Activated CD8-positive, alpha-beta T cell treated with anti-CD3 and anti-CD28 coated beads, Interleukin-2, amount 10 ng/mL, durations not matched to agents 7 days and 5 days (primary cell): ENCODE results near the gene ETNK2. TPM values are rescaled to one million over a fixed set of nuclear protein-coding genes. Genes with fewer than 3 reads are reported as not detected.

Source experiments
- ATAC-seq: fragments of 150-1000 bp; cut with Tn5 transposase; one replicate; pipeline ENCODE4 v1.10.0; 2021; ENCODE audit warnings: moderate library complexity
- CTCF ChIA-PET: fragments of 350-600 bp; sonication (Branson Sonifier 250); formaldehyde crosslinking; loops from one replicate; lab custom pipeline; 2021; ENCODE audit warnings: antibody characterized with exemption; lab: Charles Lee
- POLR2A ChIA-PET: fragments of 350-600 bp; sonication (Branson Sonifier 250); formaldehyde crosslinking; loops from one replicate; lab custom pipeline; 2021; ENCODE audit warnings: antibody characterized with exemption; lab: Charles Lee
- DNase-seq: peaks from one replicate; pipeline ENCODE4 v3.0.0-alpha.2; 2020
- H3K27ac Mint-ChIP-seq: one replicate; pipeline ENCODE4 v1.8.0; 2021; ENCODE audit warnings: mild to moderate bottlenecking, mixed read lengths
- H3K27me3 Mint-ChIP-seq: one replicate; pipeline ENCODE4 v1.8.0; 2021; ENCODE audit warnings: low read depth, mixed read lengths
- H3K36me3 Mint-ChIP-seq: one replicate; pipeline ENCODE4 v1.8.0; 2021; ENCODE audit warnings: low read depth, mixed read lengths
- H3K4me1 Mint-ChIP-seq: one replicate; pipeline ENCODE4 v1.8.0; 2021; ENCODE audit warnings: low read depth, mixed read lengths
- H3K4me3 Mint-ChIP-seq: one replicate; pipeline ENCODE4 v1.8.0; 2021; ENCODE audit warnings: mild to moderate bottlenecking, mixed read lengths
- H3K9me3 Mint-ChIP-seq: one replicate; pipeline ENCODE4 v1.8.0; 2022; ENCODE audit warnings: mixed read lengths; ENCODE audit not compliant: insufficient read depth
- total RNA-seq, 2 experiments: library from RNA; stranded (reverse); gene quantifications; one replicate each; pipeline ENCODE4 v1.2.3, GENCODE V29; 2021

ETNK2 gene
- total RNA-seq = under 1 TPM in 1 of 2 experiments, not detected in 1; 0.11 TPM

GRCh38 chr1:204151552-204152309 is at the start of gene ETNK2:
ETNK2 (minus strand) TSS chr1:204152044; CDS start chr1:204151852, 192 bp downstream.
- no peaks in the 10 kb centered on the region for H3K9me3 Mint-ChIP-seq
- peaks cover 3% of the 10 kb centered on the region for H3K4me1 Mint-ChIP-seq
- ATAC-seq (peak; percentile 79), DNase-seq (peak; percentile 31)
- H3K27me3 Mint-ChIP-seq = peaks cover 28% of the 10 kb centered on the region
- H3K36me3 Mint-ChIP-seq = no peaks in the 10 kb centered on the region
- H3K27ac Mint-ChIP-seq = no peak within 1 kb of the TSS
- ChIA-PET POLR2A (no interaction called here), CTCF (interaction anchor here (0.7 to 2.0 kb wide), 4 partner anchors 11 to 655 kb away, joined by 3 to 11 read pairs (median 4); no protein-coding TSS in a partner anchor)
- peak within 1 kb of the TSS; percentile 55 for H3K4me3 Mint-ChIP-seq

DNA sequence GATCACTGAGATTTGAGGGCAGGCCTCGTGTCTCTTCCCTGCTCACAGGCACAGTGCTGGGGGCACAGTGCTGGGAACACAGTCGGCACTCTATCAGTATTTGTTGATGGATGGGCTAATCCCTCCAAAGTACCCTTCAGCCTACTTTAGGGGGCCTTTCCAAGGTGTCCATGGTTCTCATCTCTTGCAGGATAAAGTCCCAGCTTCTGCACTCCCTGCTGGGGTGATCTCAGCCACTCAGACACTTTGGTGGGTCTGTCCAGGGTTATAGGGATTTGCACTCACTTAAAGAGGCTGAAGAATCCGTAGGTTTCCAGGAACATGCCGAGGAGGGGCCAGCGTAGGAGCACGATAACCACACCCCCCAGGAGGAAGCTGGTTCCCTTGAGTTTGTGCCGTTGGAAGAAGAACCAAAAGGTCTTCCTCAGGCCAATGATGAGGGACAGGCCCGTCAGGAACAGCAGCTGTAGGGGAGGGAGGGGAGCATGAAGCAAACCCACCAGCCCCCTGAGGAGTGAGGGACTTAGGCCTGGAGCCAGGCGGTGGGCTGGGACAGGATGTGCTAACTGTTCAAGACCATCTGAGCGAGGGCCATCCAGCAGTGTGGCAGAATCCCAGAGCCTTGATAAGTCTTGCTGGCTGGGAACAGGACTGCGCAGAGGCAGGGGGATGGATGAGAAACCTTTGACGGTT is 49.6 kb upstream of the ETNK2 start:
- H3K4me1 Mint-ChIP-seq = no peaks in the 10 kb centered on the region
- H3K27ac Mint-ChIP-seq = no peak overlapping the region
- no peak for DNase-seq
- ChIA-PET CTCF (no interaction called here), POLR2A (no interaction called here)
- no peaks in the 10 kb centered on the region for H3K36me3 Mint-ChIP-seq
- no peak for ATAC-seq
- H3K27me3 Mint-ChIP-seq = peaks cover 28% of the 10 kb centered on the region
- H3K9me3 Mint-ChIP-seq = no peaks in the 10 kb centered on the region
- no peak overlapping the region for H3K4me3 Mint-ChIP-seq

- peaks cover 15% of the 10 kb centered on the region for H3K27me3 Mint-ChIP-seq
- H3K4me3 Mint-ChIP-seq = no peak overlapping the region
- ATAC-seq (no peak), DNase-seq (no peak)
- H3K27ac Mint-ChIP-seq = no peak overlapping the region
- ChIA-PET CTCF (interaction anchor here (1.4 to 3.9 kb wide), 2 partner anchors 7 to 14 kb away, joined by 4 to 24 read pairs; partner anchors contain the start of gene GOLT1A), POLR2A (no interaction called here)
- no peaks in the 10 kb centered on the region for H3K36me3 Mint-ChIP-seq
- H3K4me1 Mint-ChIP-seq = peaks cover 6% of the 10 kb centered on the region
- H3K9me3 Mint-ChIP-seq = no peaks in the 10 kb centered on the region
Observed at GRCh38 chr1:204199579-204199978, 47.7 kb upstream of the ETNK2 start.

DNA sequence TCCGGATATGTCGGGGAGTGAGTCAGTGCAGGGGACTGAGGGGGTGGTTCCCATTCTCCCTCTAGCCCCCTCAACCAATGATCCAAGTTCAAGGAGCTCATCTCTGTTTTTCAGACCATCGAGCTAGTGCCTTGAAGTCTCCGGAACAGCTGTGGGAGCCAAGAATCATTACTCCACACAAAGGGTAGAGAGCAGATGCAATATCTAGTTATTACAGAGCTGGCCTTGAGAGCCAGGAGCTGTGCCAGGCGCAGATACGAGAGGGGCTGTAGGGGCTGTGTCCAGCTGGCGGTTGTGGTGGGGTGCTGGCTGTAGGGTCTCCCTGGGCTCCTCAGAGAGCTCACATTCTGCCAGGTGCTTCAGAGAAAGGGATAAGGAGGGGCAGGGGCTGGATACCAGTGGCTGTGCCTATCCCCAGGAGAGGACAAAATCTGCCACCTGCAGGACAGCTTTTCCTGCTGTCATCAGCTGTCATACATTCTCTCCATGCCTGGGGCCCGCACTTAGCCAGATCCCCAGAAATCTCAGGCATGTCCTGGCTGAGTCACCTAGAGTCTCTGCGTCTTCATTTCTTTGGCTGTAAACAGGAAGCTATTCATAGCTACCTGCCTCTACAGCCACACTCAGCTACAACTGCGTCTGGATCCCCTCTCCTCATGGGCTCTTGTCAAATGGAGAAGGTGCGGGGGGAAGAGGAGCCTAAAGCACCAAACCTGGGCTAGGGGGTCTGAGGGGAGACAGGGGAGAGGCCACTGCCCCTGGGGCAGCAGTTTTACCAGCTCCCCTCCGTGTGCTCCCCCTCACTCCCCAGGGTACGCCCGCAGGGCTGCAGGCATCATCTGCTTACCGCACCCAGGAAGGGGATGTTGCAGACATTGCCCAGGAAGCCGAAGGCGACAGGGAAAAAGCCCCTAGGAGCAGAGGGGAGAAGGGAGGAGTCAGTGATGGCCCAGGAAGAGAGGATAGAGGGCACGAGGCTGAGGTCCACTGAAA is 46.8 kb upstream of the ETNK2 start:
- ATAC-seq (no peak), DNase-seq (no peak)
- H3K4me3 Mint-ChIP-seq = no peak overlapping the region
- no peaks in the 10 kb centered on the region for H3K36me3 Mint-ChIP-seq
- ChIA-PET POLR2A (interaction anchor here (0.5 to 0.6 kb wide), 2 partner anchors 15 to 297 kb away, joined by 3 to 4 read pairs; partner anchors contain the start of gene GOLT1A), CTCF (interaction anchor here (0.7 to 3.9 kb wide), 6 partner anchors 8 to 200 kb away, joined by 3 to 24 read pairs (median 4); partner anchors contain the start of gene GOLT1A)
- no peaks in the 10 kb centered on the region for H3K9me3 Mint-ChIP-seq
- peaks cover 7% of the 10 kb centered on the region for H3K27me3 Mint-ChIP-seq
- peaks cover 9% of the 10 kb centered on the region for H3K4me1 Mint-ChIP-seq
- no peak overlapping the region for H3K27ac Mint-ChIP-seq

GRCh38 chr1:204197068-204197467 is 45.2 kb upstream of the ETNK2 start:
- H3K36me3 Mint-ChIP-seq = no peaks in the 10 kb centered on the region
- ChIA-PET POLR2A (no interaction called here), CTCF (interaction anchor here (3.9 kb wide), 1 partner anchor 10 kb away, joined by 24 read pairs; no protein-coding TSS in a partner anchor)
- no peak overlapping the region for H3K27ac Mint-ChIP-seq
- ATAC-seq (no peak), DNase-seq (no peak)
- no peak overlapping the region for H3K4me3 Mint-ChIP-seq
- no peaks in the 10 kb centered on the region for H3K9me3 Mint-ChIP-seq
- peaks cover 9% of the 10 kb centered on the region for H3K4me1 Mint-ChIP-seq
- H3K27me3 Mint-ChIP-seq = peaks cover 11% of the 10 kb centered on the region

GRCh38 chr1:204196068-204196795 is 44.4 kb upstream of the ETNK2 start, which contains the start of gene KISS1:
KISS1 (minus strand) TSS chr1:204196491; CDS start chr1:204192876, 3,615 bp downstream.
- Mint-ChIP-seq H3K27ac (no peak within 1 kb of the TSS), H3K9me3 (no peaks in the 10 kb centered on the region), H3K27me3 (peaks cover 14% of the 10 kb centered on the region), H3K4me1 (peaks cover 9% of the 10 kb centered on the region), H3K36me3 (no peaks in the 10 kb centered on the region), H3K4me3 (no peak within 1 kb of the TSS)
- ATAC-seq (no peak), DNase-seq (no peak)
- ChIA-PET CTCF (interaction anchor here (3.9 kb wide), 1 partner anchor 10 kb away, joined by 24 read pairs; no protein-coding TSS in a partner anchor), POLR2A (no interaction called here)

GRCh38 chr1:204194771-204195170 is 42.9 kb upstream of the ETNK2 start:
- Mint-ChIP-seq H3K9me3 (no peaks in the 10 kb centered on the region), H3K27ac (no peak overlapping the region), H3K4me3 (no peak overlapping the region), H3K36me3 (no peaks in the 10 kb centered on the region), H3K27me3 (peaks cover 23% of the 10 kb centered on the region), H3K4me1 (peaks cover 11% of the 10 kb centered on the region)
- ChIA-PET POLR2A (no interaction called here), CTCF (interaction anchor here (2.7 kb wide), 1 partner anchor 12 kb away, joined by 18 read pairs; no protein-coding TSS in a partner anchor)
- ATAC-seq = no peak
- DNase-seq = no peak

- POLR2A ChIA-PET = no interaction called here
- Mint-ChIP-seq H3K36me3 (no peaks in the 10 kb centered on the region), H3K9me3 (no peaks in the 10 kb centered on the region), H3K27me3 (peaks cover 27% of the 10 kb centered on the region), H3K27ac (no peak overlapping the region), H3K4me1 (peaks cover 11% of the 10 kb centered on the region), H3K4me3 (no peak overlapping the region)
- DNase-seq (no peak), ATAC-seq (no peak)
- CTCF ChIA-PET = interaction anchor here (2.7 kb wide), 1 partner anchor 12 kb away, joined by 18 read pairs; no protein-coding TSS in a partner anchor
Observed at GRCh38 chr1:204194080-204194479, 42.2 kb upstream of the ETNK2 start.

- no peak for DNase-seq
- peaks cover 11% of the 10 kb centered on the region for H3K4me1 Mint-ChIP-seq
- ATAC-seq = no peak
- no peaks in the 10 kb centered on the region for H3K36me3 Mint-ChIP-seq
- POLR2A ChIA-PET = no interaction called here
- H3K4me3 Mint-ChIP-seq = no peak overlapping the region
- H3K9me3 Mint-ChIP-seq = no peaks in the 10 kb centered on the region
- no peak overlapping the region for H3K27ac Mint-ChIP-seq
- H3K27me3 Mint-ChIP-seq = peaks cover 36% of the 10 kb centered on the region
- CTCF ChIA-PET = interaction anchor here (1.1 to 2.7 kb wide), 2 partner anchors 14 to 30 kb away, joined by 4 to 18 read pairs; no protein-coding TSS in a partner anchor
Observed at GRCh38 chr1:204192589-204193352, 40.9 kb upstream of the ETNK2 start.

- H3K27ac Mint-ChIP-seq = no peak overlapping the region
- H3K9me3 Mint-ChIP-seq = no peaks in the 10 kb centered on the region
- ATAC-seq (no peak), DNase-seq (no peak)
- ChIA-PET POLR2A (no interaction called here), CTCF (interaction anchor here (1.1 to 4.0 kb wide), 3 partner anchors 15 to 207 kb away, joined by 4 to 26 read pairs (median 4); no protein-coding TSS in a partner anchor)
- peaks cover 11% of the 10 kb centered on the region for H3K4me1 Mint-ChIP-seq
- no peak overlapping the region for H3K4me3 Mint-ChIP-seq
- peaks cover 43% of the 10 kb centered on the region for H3K27me3 Mint-ChIP-seq
- H3K36me3 Mint-ChIP-seq = no peaks in the 10 kb centered on the region
Observed at GRCh38 chr1:204192046-204192445, 40.2 kb upstream of the ETNK2 start.
